Skin epidermis (tissue), 12 donors: ENCODE results near the gene RHOD.

Source experiments
- H3K27ac ChIP-seq, 21 experiments: fragments of 200-600 bp; sonication (generic) in 11 of 21; one replicate each; pipeline ENCODE4 v1.5.0; 2020; ENCODE audit warnings: mild to moderate bottlenecking in 3 of 21, inconsistent platforms in 2 of 21, moderate library complexity in 2 of 21
- H3K4me3 ChIP-seq, 7 experiments: fragments of 200-600 bp; sonication (generic) in 2 of 7; one replicate each; pipeline ENCODE4 v1.5.0; 2020; ENCODE audit warnings: inconsistent platforms in 2 of 7, mild to moderate bottlenecking in 2 of 7, moderate library complexity in 1 of 7

RHOD gene

GRCh38 chr11:67102664-67103063 lies 46.0 kb downstream of the RHOD start:
- H3K27ac ChIP-seq = no peak overlapping the region
- H3K4me3 ChIP-seq = no peak overlapping the region

GRCh38 chr11:67105964-67106363 lies 49.3 kb downstream of the RHOD start:
- no peak overlapping the region for H3K4me3 ChIP-seq
- no peak overlapping the region for H3K27ac ChIP-seq

GRCh38 chr11:67111261-67111660 lies 54.6 kb downstream of the RHOD start:
- Histone ChIP-seq H3K27ac (no peak overlapping the region), H3K4me3 (no peak overlapping the region)

GRCh38 chr11:67113231-67113721 lies 56.6 kb downstream of the RHOD start:
- H3K27ac ChIP-seq = peak overlapping the region in 1 of 21 experiments; percentile 37

GRCh38 chr11:67114275-67114896 lies 57.7 kb downstream of the RHOD start:
- no peak overlapping the region for H3K4me3 ChIP-seq
- no peak overlapping the region for H3K27ac ChIP-seq

More at GRCh38 chr11:67113231-67113721, 56.6 kb downstream of the RHOD start:
- no peak overlapping the region for H3K4me3 ChIP-seq

- H3K4me3 ChIP-seq = no peak overlapping the region
These were observed 60.1 kb downstream of the RHOD start for GRCh38 chr11:67116758-67117105.

GRCh38 chr11:67117176-67117575 lies 60.5 kb downstream of the RHOD start:
- peak overlapping the region in 3 of 7 experiments; percentile 23 to 94 (median 59) for H3K4me3 ChIP-seq
- H3K27ac ChIP-seq = peak overlapping the region in 19 of 21 experiments; percentile 30 to 99 (median 98)

More at GRCh38 chr11:67116758-67117105, 60.1 kb downstream of the RHOD start:
- H3K27ac ChIP-seq = peak overlapping the region in 1 of 21 experiments; percentile 99

GRCh38 chr11:67117672-67118180 lies 61.1 kb downstream of the RHOD start:
- H3K4me3 ChIP-seq = peak overlapping the region; percentile 43 to 94 (median 59)
- peak overlapping the region; percentile 30 to 99 (median 98) for H3K27ac ChIP-seq

- peak overlapping the region; percentile 72 to 99 (median 98) for H3K27ac ChIP-seq
- peak overlapping the region; percentile 43 to 94 (median 59) for H3K4me3 ChIP-seq
These were observed 61.6 kb downstream of the RHOD start for GRCh38 chr11:67118181-67118766.

- Histone ChIP-seq H3K27ac (peak within 1 kb of the TSS; percentile 83 to 99 (median 98)), H3K4me3 (peak within 1 kb of the TSS; percentile 56 to 94 (median 80))
These were observed 62.3 kb downstream of the RHOD start, which contains the start of gene KDM2A for GRCh38 chr11:67118801-67119584. KDM2A (plus strand) TSS chr11:67119263; CDS start chr11:67121317, 2,054 bp downstream.

- Histone ChIP-seq H3K27ac (peak overlapping the region; percentile 83 to 99 (median 98)), H3K4me3 (peak overlapping the region; percentile 56 to 94 (median 80))
These were observed 63.1 kb downstream of the RHOD start for GRCh38 chr11:67119585-67120391.

GRCh38 chr11:67120456-67120855 lies 63.8 kb downstream of the RHOD start:
- Histone ChIP-seq H3K27ac (peak overlapping the region in 20 of 21 experiments; percentile 83 to 99 (median 98)), H3K4me3 (peak overlapping the region; percentile 56 to 94 (median 80))

GRCh38 chr11:67120881-67121710 lies 64.4 kb downstream of the RHOD start:
- Histone ChIP-seq H3K27ac (peak overlapping the region in 20 of 21 experiments; percentile 51 to 99 (median 98)), H3K4me3 (peak overlapping the region; percentile 56 to 94 (median 80))
